Measurements from ENCODE around the gene CATSPER4.

Gene CATSPER4

GRCh38 chr1:26233903-26234643 is 43.7 kb downstream of the CATSPER4 start, which contains the start of gene CEP85:
Gene CEP85, plus strand, starts transcription at chr1:26234200. Its CDS starts 5,584 bp downstream, at chr1:26239784.
- H3K4me3 ChIP-seq (ENCODE audit: low read length) = peak within 1 kb of the TSS; percentile 93
- DNase-seq (ENCODE audit: low read depth) = peak; percentile 99
- peak within 1 kb of the TSS; percentile 91 for H3K9ac ChIP-seq (ENCODE audit: low read length)

GRCh38 chr1:26234644-26235370 is 44.4 kb downstream of the CATSPER4 start:
- H3K36me3 ChIP-seq (ENCODE audit: control insufficient read depth, insufficient read depth, low read length, severe bottlenecking) = no peaks in the 10 kb centered on the region
- peak; percentile 59 for DNase-seq (ENCODE audit: low read depth)
- H3K4me3 ChIP-seq (ENCODE audit: low read length) = peak overlapping the region; percentile 93
- peaks cover 19% of the 10 kb centered on the region for H3K4me1 ChIP-seq (ENCODE audit: control insufficient read depth, insufficient read depth, low read length)
- H3K9ac ChIP-seq (ENCODE audit: low read length) = peak overlapping the region; percentile 91
- no peaks in the 10 kb centered on the region for H3K27me3 ChIP-seq (replicated peaks; ENCODE audit: control insufficient read depth, insufficient read depth, low read length)
- no peaks in the 10 kb centered on the region for H3K9me3 ChIP-seq (ENCODE audit: control insufficient read depth, low read length)

More at GRCh38 chr1:26233903-26234643, 43.7 kb downstream of the CATSPER4 start, which contains the start of gene CEP85:
- Histone ChIP-seq H3K27me3 (replicated peaks; ENCODE audit: control insufficient read depth, insufficient read depth, low read length) (no peaks in the 10 kb centered on the region), H3K9me3 (ENCODE audit: control insufficient read depth, low read length) (no peaks in the 10 kb centered on the region), H3K4me1 (ENCODE audit: control insufficient read depth, insufficient read depth, low read length) (peaks cover 14% of the 10 kb centered on the region), H3K36me3 (ENCODE audit: control insufficient read depth, insufficient read depth, low read length, severe bottlenecking) (no peaks in the 10 kb centered on the region)

- Histone ChIP-seq H3K4me3 (ENCODE audit: low read length) (no peak overlapping the region), H3K9me3 (ENCODE audit: control insufficient read depth, low read length) (no peaks in the 10 kb centered on the region), H3K36me3 (ENCODE audit: control insufficient read depth, insufficient read depth, low read length, severe bottlenecking) (no peaks in the 10 kb centered on the region), H3K27me3 (replicated peaks; ENCODE audit: control insufficient read depth, insufficient read depth, low read length) (no peaks in the 10 kb centered on the region), H3K9ac (ENCODE audit: low read length) (no peak overlapping the region), H3K4me1 (ENCODE audit: control insufficient read depth, insufficient read depth, low read length) (peaks cover 25% of the 10 kb centered on the region)
- DNase-seq (ENCODE audit: low read depth) = peak; percentile 46
Observed at GRCh38 chr1:26237230-26237966, 47.0 kb downstream of the CATSPER4 start.

- no peaks in the 10 kb centered on the region for H3K36me3 ChIP-seq (ENCODE audit: control insufficient read depth, insufficient read depth, low read length, severe bottlenecking)
- DNase-seq (ENCODE audit: low read depth) = peak; percentile 38
- H3K4me1 ChIP-seq (ENCODE audit: control insufficient read depth, insufficient read depth, low read length) = peaks cover 20% of the 10 kb centered on the region
Observed at GRCh38 chr1:26239936-26240335, 49.5 kb downstream of the CATSPER4 start.

More at GRCh38 chr1:26239936-26240335, 49.5 kb downstream of the CATSPER4 start:
- H3K9ac ChIP-seq (ENCODE audit: low read length) = no peak overlapping the region
- no peak overlapping the region for H3K4me3 ChIP-seq (ENCODE audit: low read length)
- H3K27me3 ChIP-seq (replicated peaks; ENCODE audit: control insufficient read depth, insufficient read depth, low read length) = no peaks in the 10 kb centered on the region
- H3K9me3 ChIP-seq (ENCODE audit: control insufficient read depth, low read length) = no peaks in the 10 kb centered on the region

All from adipocyte (in vitro differentiated cells).